Neural progenitor cell (in vitro differentiated cells): ENCODE results near the gene PRR23E. TPM values are rescaled to one million over a fixed set of nuclear protein-coding genes. Genes with fewer than 3 reads are reported as not detected.

Experiments used
- DNase-seq: peaks from one replicate; pipeline ENCODE4 v3.0.0-alpha.2; 2016; ENCODE audit warnings: low spot score
- H2AFZ ChIP-seq: fragments of 200-600 bp; sonication (generic); replicated peaks from 2 replicates; pipeline ENCODE4 v1.6.1; 2016; ENCODE audit warnings: antibody characterized with exemption
- H3F3A ChIP-seq: fragments of 200-600 bp; sonication (generic); 2 replicates; pipeline ENCODE4 v1.6.1; 2016; ENCODE audit warnings: antibody characterized with exemption, low read depth
- H3K27ac ChIP-seq: fragments of 200-600 bp; sonication (generic); 2 replicates; pipeline ENCODE4 v1.5.1; 2016; ENCODE audit warnings: mild to moderate bottlenecking
- H3K27me3 ChIP-seq: fragments of 200-600 bp; sonication (generic); 2 replicates; pipeline ENCODE4 v1.6.1; 2016; ENCODE audit warnings: mild to moderate bottlenecking, moderate library complexity
- H3K36me3 ChIP-seq: fragments of 200-600 bp; sonication (generic); 2 replicates; pipeline ENCODE4 v1.5.1; 2016
- H3K4me1 ChIP-seq: fragments of 200-600 bp; sonication (generic); 2 replicates; pipeline ENCODE4 v1.6.1; 2016; ENCODE audit warnings: mixed run types
- H3K4me2 ChIP-seq: fragments of 200-600 bp; sonication (generic); 2 replicates; pipeline ENCODE4 v1.6.1; 2016
- H3K4me3 ChIP-seq: fragments of 200-600 bp; sonication (generic); 2 replicates; pipeline ENCODE4 v1.5.1; 2016
- H3K79me2 ChIP-seq: fragments of 200-600 bp; sonication (generic); 2 replicates; pipeline ENCODE4 v1.6.1; 2016; ENCODE audit warnings: low read depth
- H3K9ac ChIP-seq: fragments of 200-600 bp; sonication (generic); 2 replicates; pipeline ENCODE4 v1.6.1; 2016
- H3K9me3 ChIP-seq: fragments of 200-600 bp; sonication (generic); 2 replicates; pipeline ENCODE4 v1.5.1; 2016; ENCODE audit warnings: low read depth
- H4K20me1 ChIP-seq: fragments of 200-600 bp; sonication (generic); 2 replicates; pipeline ENCODE4 v1.6.1; 2016; ENCODE audit warnings: low read depth
- H3K27ac Mint-ChIP-seq: 3 replicates; pipeline ENCODE4 v1.8.0; 2021; ENCODE audit warnings: mixed read lengths
- H3K27me3 Mint-ChIP-seq: 2 replicates; pipeline ENCODE4 v1.8.0; 2022; ENCODE audit warnings: low read depth, mild to moderate bottlenecking, inconsistent platforms, moderate library complexity, mixed read lengths; ENCODE audit not compliant: insufficient read depth
- H3K36me3 Mint-ChIP-seq: 3 replicates; pipeline ENCODE4 v1.8.0; 2021; ENCODE audit warnings: mixed read lengths
- H3K4me1 Mint-ChIP-seq: 3 replicates; pipeline ENCODE4 v1.8.0; 2021; ENCODE audit warnings: mixed read lengths
- H3K4me3 Mint-ChIP-seq: 3 replicates; pipeline ENCODE4 v1.8.0; 2021; ENCODE audit warnings: mild to moderate bottlenecking, moderate library complexity, mixed read lengths
- H3K9me3 Mint-ChIP-seq: 3 replicates; pipeline ENCODE4 v1.8.0; 2020; ENCODE audit warnings: mixed read lengths
- EZH2 ChIP-seq: fragments of 200-600 bp; sonication (generic); IDR thresholded peaks from 2 replicates; pipeline ENCODE4 v1.6.1; 2017; ENCODE audit warnings: antibody characterized with exemption, mild to moderate bottlenecking, moderate library complexity
- EZH2phosphoT487 ChIP-seq: fragments of 200-600 bp; sonication (generic); IDR thresholded peaks from 2 replicates; pipeline ENCODE4 v1.6.1; 2017; ENCODE audit warnings: antibody characterized with exemption
- total RNA-seq: library from RNA; depleted of rRNA; stranded (reverse); fragments of >200 nt; gene quantifications from 2 replicates; pipeline ENCODE4 v1.2.3, GENCODE V29; 2015; ENCODE audit warnings: low replicate concordance
- TF ChIP-seq, protein P1 (sequence below): fragments of 200-600 bp; sonication (generic); IDR thresholded peaks from 2 replicates; pipeline ENCODE4 v1.5.1; 2017; ENCODE audit warnings: antibody characterized with exemption, mild to moderate bottlenecking

PRR23E gene
- total RNA-seq, 1 donor from 2014 or later = not detected

DNA sequence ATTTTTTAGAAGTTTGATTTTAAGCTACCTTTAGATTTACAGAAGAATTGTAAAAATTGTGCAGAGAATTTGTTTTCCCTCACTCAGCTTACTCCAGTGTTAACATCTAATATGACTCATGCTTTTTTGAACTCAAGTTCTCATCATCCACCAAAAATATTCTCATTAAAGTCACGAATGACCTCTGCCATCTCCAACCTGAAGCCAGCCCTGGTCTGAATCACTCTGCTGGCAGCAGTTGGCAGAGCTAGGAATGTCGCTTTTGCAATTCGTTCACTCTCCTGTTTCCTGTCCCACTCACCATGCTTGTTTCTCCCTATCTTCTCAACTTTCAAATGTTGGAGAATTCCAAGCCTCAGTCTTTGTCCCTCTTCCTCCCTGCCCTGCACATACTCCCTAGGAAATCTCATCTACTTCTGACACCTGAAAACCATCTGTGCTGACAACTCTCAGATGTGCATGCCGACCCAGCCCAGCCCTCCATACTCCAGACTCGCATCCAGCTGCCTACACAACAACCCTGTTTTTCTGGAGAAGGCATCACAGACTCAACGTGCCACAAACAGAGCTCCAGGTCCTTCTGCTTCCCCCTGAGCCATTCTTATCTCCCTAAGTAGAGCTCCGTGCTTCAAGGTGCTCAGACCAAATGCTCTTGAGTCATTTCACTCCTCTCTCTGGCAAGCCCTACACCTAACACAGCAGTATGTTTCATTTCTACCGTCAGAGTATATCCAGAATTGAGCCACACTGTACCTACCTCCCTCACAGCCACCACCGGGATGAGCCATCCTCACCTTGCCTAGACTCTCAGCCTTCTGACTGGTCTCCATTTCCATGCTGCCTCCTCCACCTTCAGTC, 24.9 kb downstream of the PRR23E start:
- no peak overlapping the region for H3K4me3 Mint-ChIP-seq

GRCh38 chr3:127218454-127218922, 25.6 kb downstream of the PRR23E start:
- TF ChIP-seq, protein P1, sequence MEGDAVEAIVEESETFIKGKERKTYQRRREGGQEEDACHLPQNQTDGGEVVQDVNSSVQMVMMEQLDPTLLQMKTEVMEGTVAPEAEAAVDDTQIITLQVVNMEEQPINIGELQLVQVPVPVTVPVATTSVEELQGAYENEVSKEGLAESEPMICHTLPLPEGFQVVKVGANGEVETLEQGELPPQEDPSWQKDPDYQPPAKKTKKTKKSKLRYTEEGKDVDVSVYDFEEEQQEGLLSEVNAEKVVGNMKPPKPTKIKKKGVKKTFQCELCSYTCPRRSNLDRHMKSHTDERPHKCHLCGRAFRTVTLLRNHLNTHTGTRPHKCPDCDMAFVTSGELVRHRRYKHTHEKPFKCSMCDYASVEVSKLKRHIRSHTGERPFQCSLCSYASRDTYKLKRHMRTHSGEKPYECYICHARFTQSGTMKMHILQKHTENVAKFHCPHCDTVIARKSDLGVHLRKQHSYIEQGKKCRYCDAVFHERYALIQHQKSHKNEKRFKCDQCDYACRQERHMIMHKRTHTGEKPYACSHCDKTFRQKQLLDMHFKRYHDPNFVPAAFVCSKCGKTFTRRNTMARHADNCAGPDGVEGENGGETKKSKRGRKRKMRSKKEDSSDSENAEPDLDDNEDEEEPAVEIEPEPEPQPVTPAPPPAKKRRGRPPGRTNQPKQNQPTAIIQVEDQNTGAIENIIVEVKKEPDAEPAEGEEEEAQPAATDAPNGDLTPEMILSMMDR = no peak
- TF ChIP-seq EZH2phosphoT487 = no peak
- Histone ChIP-seq H3K27ac (no peak overlapping the region), H3K9me3 (no peaks in the 10 kb centered on the region), H4K20me1 (no peaks in the 10 kb centered on the region), H2AFZ (no peak overlapping the region), H3K36me3 (no peaks in the 10 kb centered on the region), H3K4me1 (peaks cover 33% of the 10 kb centered on the region), H3F3A (no peaks in the 10 kb centered on the region), H3K27me3 (no peaks in the 10 kb centered on the region), H3K4me2 (no peak overlapping the region), H3K4me3 (no peak overlapping the region), H3K79me2 (no peaks in the 10 kb centered on the region), H3K9ac (no peak overlapping the region)
- Mint-ChIP-seq H3K27me3 (peaks cover 9% of the 10 kb centered on the region), H3K9me3 (no peaks in the 10 kb centered on the region), H3K4me3 (no peak overlapping the region), H3K27ac (no peak overlapping the region), H3K4me1 (peaks cover 26% of the 10 kb centered on the region), H3K36me3 (no peaks in the 10 kb centered on the region)
- no peak for DNase-seq

More for the DNA sequence above, 24.9 kb downstream of the PRR23E start:
- no peak overlapping the region for H3K4me2 ChIP-seq
- H2AFZ ChIP-seq = no peak overlapping the region
- no peaks in the 10 kb centered on the region for H3K36me3 ChIP-seq
- no peaks in the 10 kb centered on the region for H3F3A ChIP-seq
- TF ChIP-seq EZH2 = no peak
- TF ChIP-seq, protein P1 = no peak
- no peak for TF ChIP-seq EZH2phosphoT487
- Mint-ChIP-seq H3K36me3 (no peaks in the 10 kb centered on the region), H3K9me3 (no peaks in the 10 kb centered on the region), H3K4me1 (peaks cover 23% of the 10 kb centered on the region), H3K27ac (no peak overlapping the region), H3K27me3 (peaks cover 7% of the 10 kb centered on the region)
- no peak for DNase-seq
- H3K4me1 ChIP-seq = peaks cover 33% of the 10 kb centered on the region
- no peaks in the 10 kb centered on the region for H3K9me3 ChIP-seq
- H3K79me2 ChIP-seq = no peaks in the 10 kb centered on the region
- H3K27ac ChIP-seq = no peak overlapping the region
- no peak overlapping the region for H3K4me3 ChIP-seq
- no peaks in the 10 kb centered on the region for H4K20me1 ChIP-seq
- no peak overlapping the region for H3K9ac ChIP-seq
- no peaks in the 10 kb centered on the region for H3K27me3 ChIP-seq

DNA sequence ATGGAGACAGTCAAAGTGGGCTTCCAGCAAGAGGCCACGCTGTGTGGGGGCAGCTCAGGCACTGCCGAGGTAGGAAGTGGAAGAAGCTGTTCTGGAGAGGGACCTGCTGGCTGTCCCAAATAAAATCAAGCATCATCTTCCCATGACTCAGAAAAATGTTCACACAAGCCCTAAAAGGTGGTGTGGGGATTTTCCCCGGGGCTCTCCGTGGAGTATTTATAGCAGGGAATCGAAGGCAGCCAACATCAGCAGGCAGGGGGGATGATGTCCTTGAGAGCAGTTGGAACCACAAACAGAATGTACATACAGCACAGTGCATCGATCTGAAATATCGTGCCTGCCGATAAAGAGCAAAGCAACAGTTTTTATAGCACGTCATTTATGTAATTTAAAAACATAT, 27.6 kb downstream of the PRR23E start:
- Histone ChIP-seq H4K20me1 (no peaks in the 10 kb centered on the region), H3K9me3 (no peaks in the 10 kb centered on the region), H3K27ac (no peak overlapping the region), H3K4me3 (no peak overlapping the region), H3K4me1 (peaks cover 19% of the 10 kb centered on the region), H3K27me3 (no peaks in the 10 kb centered on the region), H3K4me2 (no peak overlapping the region), H2AFZ (no peak overlapping the region), H3K36me3 (no peaks in the 10 kb centered on the region), H3K9ac (no peak overlapping the region), H3K79me2 (no peaks in the 10 kb centered on the region), H3F3A (no peaks in the 10 kb centered on the region)
- TF ChIP-seq, protein P1 = no peak
- TF ChIP-seq EZH2phosphoT487 (no peak), EZH2 (no peak)
- Mint-ChIP-seq H3K36me3 (no peaks in the 10 kb centered on the region), H3K4me3 (no peak overlapping the region), H3K27ac (peak overlapping the region; percentile 55), H3K9me3 (peaks cover 10% of the 10 kb centered on the region), H3K27me3 (peaks cover 13% of the 10 kb centered on the region), H3K4me1 (peaks cover 15% of the 10 kb centered on the region)
- DNase-seq = no peak
